Stimulated activated CD8-positive, alpha-beta memory T cell treated with anti-CD3 and anti-CD28 coated beads, Interleukin-12 subunit alpha, Interleukin-12 subunit beta, amount 100 ng/mL, for 24 hours (primary cell): ENCODE results near the gene PPP1CA.
"Not testable (repeated sequence)": the region's sequence is repeated elsewhere in the genome, so short reads cannot be mapped to it uniquely, and the experiment has no call there.

ENCODE experiments used
- DNase-seq: peaks from one replicate; pipeline ENCODE4 v3.0.0-alpha.2; 2020; ENCODE audit errors: extremely low read depth

The PPP1CA gene

DNA sequence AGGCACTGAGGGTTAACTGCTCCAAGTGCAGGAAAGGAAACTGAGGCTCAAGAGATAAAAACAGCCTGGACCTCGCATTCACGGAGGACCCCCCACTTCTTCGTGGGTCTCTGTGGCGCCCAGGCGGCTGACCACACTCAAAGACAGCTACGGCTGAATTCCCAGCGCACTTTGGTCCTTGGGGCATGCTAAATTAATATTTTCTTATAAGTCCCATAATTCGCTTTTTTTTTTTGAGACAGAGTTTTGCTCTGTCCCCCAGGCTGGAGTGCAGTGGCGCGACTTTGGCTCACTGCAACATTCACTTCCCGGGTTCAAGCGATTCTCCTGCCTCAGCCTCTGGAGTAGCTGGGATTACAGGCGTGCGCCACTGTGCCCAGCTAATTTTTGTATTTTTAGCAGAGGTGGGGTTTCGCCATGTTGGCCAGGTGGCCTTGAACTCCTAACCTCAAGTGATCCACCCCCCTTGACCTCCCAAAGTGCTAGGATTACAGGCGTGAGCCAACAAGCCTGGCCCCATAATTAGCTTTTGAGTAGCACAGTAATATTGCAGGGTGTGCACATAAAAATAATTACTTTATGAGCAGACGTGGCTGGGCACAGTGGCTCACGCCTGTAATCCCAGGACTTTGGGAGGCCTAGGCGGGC, 658 bp upstream of the PPP1CA start:
- not testable (repeated sequence) for DNase-seq

DNA sequence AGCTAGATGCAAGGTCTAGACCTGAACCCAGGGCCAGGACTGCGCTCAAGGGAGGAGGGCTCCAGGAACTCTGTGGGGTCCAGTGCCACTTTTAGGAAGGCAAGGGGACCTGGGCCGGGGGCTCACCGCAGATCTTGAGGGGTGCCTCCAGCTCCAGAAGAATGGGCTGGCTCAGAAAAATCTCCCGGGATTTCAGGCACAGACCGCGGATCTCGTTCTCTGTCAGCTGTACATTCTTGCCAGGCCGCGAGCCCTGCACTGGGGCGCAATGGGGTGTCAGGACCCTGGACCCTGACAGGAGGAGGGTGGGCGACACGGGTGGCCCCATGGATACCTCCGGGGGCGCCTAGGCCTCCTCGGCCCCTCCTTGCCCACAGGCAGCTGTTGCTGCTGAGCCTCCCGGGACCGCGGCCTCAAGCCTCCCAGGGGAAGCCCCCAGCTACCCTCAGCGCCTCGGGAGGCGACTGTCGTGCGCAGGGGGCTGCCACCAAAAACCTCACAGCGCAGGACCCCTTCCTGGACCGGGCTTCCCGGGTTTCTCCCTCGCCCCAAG, 640 bp downstream of the PPP1CA start:
- no peak for DNase-seq

DNA sequence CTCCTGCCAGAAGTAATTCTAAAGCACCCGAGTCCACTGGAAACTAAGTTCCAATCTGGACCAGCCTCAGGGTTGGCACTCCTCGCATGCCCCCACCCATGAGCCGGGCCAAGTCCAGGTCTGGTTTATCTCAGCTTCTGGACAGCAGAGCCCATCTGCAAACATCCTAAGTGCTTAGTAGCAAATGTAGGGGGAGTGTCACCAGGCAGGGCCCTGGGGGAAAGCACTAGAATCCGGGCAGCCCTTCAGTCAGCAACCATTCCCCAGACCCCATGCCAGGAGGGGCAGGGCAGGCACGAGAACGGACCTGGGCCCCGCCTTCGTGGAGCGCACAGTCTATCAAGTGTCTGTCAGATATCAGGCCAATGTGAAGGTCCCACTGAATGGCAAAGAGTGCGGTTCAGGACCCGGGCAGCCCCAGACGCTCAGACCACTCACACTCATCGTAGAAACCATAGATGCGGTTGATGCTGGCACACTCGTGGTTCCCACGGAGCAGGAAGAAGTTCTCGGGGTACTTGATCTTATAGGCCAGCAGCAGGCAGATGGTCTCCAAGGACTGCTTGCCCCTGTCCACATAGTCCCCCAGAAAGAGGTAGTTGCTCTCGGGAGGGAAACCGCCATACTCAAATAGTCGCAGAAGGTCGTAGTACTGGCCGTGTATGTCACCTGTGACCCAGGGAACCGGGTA, 1.3 kb downstream of the PPP1CA start:
- DNase-seq, result no peak

DNA sequence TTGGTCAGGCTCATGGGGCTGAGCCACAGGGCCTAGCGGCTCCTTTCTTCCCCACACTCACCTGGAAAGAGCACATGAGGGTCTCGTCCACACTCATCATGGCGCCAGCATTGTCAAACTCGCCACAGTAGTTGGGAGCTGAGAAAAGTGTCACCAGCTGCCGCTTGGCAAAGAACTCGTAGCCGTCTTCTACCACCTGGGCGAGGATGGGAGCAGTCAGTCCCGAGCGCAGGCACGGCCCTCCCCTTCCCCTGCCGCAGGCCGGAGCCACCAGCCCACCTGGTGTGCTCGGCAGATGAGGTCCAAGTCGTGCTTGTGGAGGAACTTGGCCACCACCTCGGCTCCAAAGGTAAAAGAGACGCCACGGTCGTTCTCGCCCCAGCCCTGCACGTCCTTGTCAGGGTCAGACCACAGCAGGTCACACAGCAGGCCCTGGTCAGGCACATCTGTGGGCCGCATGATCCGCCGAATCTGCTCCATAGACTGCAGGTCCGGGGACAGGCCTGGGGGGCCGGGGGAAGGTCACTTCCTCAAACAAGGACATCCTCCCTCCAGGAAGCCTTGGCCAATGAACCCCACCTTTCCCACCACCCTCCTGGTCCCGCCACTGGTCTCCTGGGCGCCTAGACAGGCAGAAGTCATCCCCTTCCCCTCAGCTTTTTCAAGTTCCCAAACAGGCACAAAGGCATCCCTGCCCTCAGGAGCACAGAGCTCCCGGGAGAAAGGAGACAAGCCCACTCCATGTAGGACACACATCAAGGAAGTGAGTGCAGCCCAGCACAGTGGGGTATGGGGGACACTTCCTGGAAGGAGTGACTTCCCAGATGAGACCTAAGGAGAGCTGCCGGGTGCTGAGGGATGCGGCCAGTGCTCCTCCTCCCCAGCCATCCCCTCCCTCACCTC, 2.7 kb downstream of the PPP1CA start:
- no peak for DNase-seq

DNA sequence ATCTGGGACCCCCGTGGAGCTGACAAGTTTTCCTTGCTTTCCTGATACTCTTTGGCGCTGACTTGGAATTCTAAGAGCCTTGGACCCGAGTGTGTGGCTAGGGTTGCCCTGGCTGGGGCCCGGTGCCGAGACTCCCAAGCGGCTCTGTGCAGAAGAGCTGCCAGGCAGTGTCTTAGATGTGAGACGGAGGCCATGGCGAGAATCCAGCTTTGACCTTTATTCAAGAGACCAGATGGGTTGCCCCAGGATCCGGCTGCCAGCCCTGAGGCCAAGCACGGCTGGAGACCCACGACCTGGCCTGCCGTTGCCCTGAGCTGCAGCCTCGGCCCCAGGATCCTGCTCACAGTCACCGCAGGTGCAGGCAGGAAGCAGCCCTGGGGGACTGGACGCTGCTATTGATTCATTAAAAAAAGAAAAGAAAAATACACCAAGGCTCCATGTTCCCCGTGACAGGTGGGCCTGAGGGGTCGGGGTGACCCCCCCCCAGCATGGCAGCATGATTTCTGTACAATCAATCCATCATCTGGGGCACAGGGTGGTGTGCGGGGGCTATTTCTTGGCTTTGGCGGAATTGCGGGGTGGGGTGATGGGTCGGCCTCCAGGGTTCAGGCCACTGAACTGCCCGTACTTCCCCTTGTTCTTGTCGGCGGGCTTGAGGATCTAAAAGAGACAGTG, 3.5 kb downstream of the PPP1CA start:
- no peak for DNase-seq

DNA sequence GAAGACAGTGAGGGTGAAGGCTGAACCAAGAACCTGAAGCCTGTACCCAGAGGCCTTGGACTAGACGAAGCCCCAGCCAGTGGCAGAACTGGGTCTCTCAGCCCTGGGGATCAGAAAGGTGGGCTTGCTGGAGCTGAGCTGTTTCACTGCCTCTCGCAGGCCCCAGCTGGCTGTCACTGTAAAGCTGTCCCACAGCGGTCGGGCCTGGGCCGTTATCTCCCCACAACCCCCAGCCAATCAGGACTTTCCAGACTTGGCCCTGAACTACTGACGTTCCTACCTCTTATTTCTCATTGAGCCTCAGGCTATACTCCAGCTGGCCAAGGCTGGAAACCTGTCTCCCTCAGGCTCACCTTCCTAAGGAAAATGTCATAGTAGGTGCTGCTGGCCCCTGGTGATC, 4.1 kb downstream of the PPP1CA start:
- DNase-seq, result no peak

DNA sequence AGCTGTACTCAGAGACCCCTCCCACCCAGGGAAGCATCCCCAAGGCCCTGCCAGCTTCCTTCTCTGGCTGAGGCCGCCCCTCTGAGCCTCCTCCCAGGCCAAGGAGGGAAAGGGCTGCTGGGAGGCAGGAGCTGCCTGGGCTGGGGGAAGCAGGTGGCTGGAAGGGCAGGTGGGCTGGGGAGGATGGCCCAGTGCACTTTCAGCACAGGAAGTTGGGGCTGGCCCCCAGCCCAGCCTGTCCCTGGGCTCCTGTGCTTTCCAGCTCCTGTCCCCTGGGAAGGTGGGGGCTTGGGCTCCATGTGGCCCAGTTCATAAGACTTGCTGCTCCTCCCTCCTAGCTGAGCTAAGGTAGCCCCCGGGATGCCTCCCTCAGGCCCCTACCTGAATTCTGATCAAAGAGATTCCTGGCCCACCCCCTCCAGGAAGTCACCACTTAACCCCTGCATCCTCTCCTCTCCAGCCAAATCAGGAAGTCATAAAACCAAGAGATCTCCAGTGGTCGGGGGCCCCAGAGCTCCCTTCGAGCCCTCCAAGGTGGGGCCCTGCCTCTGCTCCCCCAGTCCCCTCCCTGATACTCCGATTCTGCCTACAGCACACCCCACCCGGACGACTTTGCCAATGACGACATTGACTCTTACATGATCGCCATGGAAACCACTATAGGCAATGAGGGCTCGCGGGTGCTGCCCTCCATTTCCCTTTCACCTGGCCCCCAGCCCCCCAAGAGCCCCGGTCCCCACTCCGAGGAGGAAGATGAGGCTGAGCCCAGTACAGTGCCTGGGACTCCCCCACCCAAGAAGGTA, 4.9 kb downstream of the PPP1CA start:
- no peak for DNase-seq

DNA sequence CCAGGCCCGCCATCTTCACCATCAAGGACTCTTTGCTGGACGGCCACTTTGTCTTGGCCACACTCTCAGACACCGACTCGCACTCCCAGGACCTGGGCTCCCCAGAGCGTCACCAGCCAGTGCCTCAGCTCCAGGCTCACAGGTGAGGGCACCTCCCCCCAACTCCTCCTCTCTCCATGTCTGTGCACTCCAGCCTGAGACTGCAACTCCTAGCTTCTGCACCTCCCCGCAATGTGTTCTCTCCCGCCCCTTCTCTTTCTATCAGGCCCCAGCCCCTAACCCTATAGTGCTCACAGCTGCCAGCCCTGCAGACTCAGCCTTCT, 5.4 kb downstream of the PPP1CA start:
- no peak for DNase-seq

DNA sequence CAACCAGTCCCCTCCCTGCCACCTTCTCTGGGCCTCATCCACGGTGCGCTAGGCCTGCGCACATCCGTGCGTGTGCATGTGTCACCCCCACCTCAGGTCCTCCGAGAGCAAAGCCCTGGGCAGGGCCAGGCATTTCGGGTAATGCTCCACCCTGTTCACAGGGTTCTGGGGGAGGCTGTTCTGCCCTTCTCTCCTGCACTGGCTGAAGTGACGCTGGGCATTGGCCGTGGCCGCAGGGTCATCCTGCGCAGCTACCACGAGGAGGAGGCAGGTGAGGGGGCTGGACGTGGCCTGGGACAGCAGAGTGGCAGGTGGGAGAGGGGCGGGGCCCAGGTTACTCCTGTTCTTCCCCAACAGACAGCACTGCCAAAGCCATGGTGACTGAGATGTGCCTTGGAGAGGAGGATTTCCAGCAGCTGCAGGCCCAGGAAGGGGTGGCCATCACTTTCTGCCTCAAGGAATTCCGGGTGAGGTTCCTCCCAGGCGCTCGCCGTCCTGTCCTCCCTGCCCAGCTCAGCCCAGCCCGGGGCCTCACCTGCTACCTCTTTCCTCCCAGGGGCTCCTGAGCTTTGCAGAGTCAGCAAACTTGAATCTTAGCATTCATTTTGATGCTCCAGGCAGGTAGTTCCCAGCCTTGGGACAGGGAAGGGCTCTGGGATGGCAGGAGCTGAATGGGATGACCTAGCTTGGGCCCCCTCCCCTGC, 6.0 kb downstream of the PPP1CA start:
- DNase-seq, result no peak

DNA sequence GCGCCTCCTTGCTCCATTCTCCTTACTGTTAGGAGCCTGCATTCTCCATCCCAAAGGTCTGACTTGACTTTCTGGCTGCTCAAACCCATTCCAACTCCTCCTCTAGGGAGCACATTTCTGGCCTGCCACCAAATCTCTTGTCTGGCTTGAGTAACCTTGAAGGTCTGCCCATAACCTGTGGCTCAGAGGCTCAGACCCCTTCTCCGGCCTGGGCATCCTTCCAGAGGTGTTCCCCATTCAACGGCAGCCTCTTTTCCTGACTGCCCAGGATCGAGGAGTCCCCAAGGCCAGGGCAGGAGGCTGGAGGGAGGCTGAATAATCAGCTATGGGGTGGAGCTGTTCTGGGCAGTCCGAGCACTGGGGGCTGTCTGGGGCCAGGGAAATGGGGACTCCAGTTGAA, 7.7 kb downstream of the PPP1CA start:
- no peak for DNase-seq

DNA sequence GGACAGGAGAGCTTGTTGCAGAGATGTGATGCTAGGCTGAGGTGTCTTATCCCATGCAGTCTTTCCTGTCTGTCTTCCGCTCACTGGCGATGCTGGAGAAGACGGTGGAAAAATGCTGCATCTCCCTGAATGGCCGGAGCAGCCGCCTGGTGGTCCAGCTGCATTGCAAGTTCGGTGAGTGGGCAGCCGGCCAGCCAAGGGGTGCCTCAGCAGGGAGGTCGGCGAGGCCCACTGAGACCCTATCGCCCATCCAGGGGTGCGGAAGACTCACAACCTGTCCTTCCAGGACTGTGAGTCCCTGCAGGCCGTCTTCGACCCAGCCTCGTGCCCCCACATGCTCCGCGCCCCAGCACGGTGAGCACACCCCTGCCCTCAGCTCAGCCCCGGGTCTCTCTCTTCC, 8.2 kb downstream of the PPP1CA start:
- DNase-seq, result no peak

DNA sequence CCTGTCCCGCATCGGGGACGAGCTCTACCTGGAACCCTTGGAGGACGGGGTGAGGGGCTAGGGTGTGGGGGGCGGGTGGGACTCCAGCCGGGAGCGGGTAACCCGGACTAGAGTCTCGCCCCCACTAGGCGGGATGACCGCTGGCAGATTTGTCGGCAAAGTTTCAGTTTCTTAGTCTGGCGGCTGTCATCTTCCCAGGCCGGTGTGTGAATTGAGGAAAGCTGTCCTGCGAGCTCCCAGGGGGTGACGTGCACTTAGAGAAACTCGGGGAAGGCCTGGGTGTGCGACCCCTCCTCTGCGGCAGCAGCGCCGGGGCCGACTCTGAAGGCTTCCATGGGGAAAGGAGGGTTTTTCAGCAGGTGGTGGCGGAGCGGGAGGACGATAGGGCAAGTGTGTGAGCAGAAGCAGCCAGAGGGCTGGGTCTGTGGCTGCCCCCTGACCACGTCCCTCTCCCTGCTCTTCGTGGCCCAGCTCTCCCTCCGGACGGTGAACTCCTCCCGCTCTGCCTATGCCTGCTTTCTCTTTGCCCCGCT, 9.4 kb downstream of the PPP1CA start:
- DNase-seq, result no peak

DNA sequence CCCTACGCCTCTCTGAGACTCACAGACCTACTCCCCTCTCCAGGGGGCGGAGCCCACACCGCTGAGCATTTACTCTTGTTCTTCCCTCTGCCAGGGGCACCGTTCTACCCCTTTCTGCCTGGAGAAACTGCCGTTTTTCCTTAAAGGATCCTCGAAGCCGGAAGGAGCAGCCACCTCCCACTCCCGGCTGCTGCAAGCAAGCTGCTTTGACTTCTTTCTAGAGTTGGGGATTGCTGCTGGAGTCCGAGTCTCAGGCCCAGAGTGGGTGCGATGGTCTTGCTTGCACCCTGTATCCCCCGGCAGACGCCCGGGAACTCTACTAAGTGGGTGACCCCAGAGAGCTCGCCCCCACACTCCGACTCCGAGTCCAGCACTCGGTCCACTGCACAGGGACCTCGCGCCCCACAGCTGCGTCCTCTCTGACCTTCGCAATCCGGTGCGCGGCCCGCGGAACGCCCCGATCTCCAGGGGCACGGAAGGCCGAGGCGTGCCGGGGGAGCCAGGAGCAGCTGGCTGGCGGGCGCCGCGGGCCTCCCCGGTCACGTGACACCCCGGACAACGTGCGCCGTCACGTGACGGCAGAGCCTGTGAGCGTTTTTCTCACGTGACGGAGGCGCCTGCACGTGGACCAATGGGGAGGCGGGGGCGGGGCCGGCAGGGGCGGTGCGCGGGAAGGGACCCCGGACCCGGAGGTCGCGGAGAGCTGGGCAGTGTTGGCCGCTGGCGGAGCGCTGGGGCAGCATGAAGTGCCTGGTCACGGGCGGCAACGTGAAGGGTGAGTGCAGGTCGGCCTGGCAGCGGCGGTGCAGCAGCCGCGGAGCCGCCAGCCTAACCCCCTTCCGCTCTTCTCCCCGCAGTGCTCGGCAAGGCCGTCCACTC, 10.1 kb downstream of the PPP1CA start, which contains the start of gene RAD9A:
Gene RAD9A (plus strand): TSS at position 683 of the 879 bp plus-strand sequence. CDS start 59 bp downstream, at position 742.
- peak; percentile 90 for DNase-seq

DNA sequence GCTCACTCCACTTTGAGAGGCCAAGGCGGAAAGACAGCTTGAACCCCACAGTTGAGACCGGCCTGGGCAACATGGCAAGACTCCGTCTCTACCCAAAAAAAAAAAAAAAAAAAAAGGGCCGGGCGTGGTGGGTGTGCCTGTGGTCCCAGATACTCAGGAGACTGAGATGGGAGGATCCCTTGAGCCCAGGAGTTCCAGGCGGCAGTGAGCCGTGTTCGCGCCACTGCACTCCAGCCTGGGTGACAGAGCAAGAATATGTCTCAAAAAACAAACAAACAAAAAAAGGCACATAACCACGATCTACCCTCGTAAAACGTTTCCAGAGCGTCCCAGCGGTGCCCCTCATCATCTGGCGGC, 10.7 kb downstream of the PPP1CA start:
- DNase-seq, result no peak

DNA sequence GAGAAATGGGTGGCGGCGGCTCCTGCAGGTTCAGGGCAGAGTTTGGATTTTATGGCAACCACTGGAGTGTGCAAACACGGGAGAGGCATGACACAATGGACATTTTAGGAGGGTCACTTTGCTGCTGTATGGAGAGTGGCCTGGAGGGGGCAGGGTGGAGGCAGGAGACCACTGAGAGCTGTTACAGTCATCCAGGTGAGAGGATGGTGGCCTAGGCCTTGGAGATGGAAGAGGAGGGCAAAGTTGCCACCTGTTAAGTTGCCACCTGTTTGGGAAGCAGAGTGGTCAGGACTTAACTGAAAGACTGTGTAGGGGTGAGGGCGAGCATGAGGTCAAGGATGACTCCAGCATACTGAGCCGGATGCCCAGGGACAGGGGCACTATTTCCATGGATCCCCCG, 12.2 kb downstream of the PPP1CA start:
- no peak for DNase-seq

DNA sequence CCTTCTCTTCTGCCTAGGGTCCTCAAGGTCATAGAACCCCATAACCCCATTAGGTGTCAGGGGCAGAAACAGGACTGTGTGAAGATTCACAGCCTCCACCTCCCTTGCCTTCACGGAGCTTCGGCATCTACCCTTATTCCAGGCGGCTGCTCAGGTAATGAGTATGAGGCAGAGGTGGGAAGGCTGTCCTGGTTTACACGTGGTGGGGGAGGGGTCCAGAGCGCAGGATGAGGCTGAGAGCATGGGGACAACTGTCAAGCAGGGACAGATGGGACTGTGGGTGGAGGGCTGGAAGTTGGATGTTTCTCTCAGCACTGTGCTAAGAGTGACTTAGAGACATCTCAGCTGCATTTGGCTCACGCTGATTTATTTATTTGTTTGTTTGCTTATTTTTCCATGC, 14.1 kb downstream of the PPP1CA start:
- no peak for DNase-seq

DNA sequence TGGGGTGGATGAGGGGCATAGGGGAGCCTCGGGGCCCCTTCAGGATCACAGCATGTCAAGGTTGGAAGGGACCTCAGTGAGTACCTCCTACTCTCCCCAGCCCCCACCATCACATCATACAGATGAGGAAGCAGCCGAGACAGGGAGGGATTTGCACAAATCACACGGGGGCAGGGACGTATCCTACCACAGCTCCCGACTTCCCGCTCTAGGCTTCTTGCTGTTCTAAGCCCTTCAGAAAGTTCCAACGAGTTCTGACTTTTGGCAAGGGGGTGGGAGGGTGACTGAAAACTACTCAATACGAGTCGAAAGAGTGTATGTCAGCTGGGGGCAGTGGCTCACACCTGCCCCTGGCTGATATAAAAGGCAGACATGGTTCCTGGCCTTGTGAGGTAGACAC, 14.6 kb downstream of the PPP1CA start:
- DNase-seq, result no peak

DNA sequence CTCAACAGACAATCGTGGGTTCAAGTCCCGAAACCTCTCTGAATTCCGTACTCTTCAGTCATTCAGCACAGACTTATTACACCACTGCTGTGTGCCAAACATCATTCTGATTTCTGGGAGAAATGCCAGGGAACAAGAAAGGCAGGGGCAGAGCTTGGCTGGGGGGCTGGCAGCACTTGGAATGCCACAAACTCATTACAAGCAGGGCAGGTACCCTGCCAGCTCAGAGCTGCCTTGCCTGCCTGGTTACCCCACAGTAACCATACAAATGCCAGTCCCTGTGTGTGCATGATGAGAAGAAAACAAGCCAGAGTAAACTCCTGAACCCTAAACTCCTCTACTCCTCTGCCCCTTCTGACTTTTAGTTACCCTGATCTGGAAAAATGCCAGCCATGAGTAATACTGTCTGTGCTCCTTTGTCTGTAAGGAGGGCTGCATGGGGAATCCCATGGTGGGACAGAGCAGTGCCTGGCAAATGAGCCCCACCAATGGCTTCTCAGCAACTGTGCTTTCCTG, 16.7 kb downstream of the PPP1CA start:
- DNase-seq, result no peak
